Sigmoid colon (tissue), 4 donors: Measurements from ENCODE around the gene PTPN14.

Experiments used
- POLR2AphosphoS5 ChIP-seq, 4 donors: sonication (generic); formaldehyde crosslinking; IDR thresholded peaks; one replicate each; pipeline ENCODE4 v1.6.1; 2017; ENCODE audit warnings: antibody characterized with exemption in 4 of 4
- TF ChIP-seq, protein P1 (sequence below), 4 experiments: fragments of 450-650 bp in 3 of 4; fragments of 200-600 bp in 1 of 4; IDR thresholded peaks; one replicate each; pipeline ENCODE4 v1.5.1; 2016 to 2019; ENCODE audit warnings: antibody characterized with exemption in 4 of 4, mild to moderate bottlenecking in 3 of 4, moderate library complexity in 2 of 4

DNA sequence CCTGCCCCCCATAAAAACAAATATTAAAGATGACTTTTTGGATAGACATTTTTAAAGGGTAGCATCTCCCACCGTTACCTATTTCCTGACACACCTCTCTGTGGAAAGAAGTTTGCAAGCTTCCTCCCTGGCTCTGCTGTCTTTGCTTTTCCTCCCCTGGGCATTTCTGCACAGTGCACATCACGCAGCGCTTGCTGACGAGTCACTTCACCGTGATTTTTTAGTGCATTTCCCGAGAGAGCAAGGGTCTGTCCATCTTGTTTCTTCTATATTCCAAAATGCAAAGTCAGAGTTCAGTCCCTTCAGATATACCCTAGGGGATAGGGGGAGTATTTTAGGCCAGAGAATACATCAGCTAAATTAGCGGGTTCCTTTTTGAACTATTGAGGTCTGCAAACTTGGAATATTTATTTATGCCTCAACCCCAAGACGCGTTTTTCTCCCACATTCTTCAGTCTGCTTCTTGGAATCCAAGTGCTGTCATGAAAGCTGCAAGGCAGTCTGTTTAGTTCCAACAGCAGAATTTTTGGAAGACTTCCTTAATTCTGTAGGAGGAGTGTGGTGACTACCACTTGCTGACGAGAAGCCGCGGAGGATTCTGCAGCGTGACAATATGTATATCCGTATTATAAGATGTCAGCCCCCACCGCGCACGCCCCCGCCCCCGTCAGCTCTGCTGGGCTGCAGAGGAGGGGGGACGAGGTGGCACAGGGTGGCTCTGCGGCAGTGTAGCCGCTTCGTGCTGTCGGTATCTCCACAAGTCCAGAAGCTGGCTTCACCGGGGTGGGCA, 248.1 kb downstream of the PTPN14 start:
- TF ChIP-seq POLR2AphosphoS5 (IDR thresholded peaks at IDR 0.05), result no peak
- TF ChIP-seq, protein P1, sequence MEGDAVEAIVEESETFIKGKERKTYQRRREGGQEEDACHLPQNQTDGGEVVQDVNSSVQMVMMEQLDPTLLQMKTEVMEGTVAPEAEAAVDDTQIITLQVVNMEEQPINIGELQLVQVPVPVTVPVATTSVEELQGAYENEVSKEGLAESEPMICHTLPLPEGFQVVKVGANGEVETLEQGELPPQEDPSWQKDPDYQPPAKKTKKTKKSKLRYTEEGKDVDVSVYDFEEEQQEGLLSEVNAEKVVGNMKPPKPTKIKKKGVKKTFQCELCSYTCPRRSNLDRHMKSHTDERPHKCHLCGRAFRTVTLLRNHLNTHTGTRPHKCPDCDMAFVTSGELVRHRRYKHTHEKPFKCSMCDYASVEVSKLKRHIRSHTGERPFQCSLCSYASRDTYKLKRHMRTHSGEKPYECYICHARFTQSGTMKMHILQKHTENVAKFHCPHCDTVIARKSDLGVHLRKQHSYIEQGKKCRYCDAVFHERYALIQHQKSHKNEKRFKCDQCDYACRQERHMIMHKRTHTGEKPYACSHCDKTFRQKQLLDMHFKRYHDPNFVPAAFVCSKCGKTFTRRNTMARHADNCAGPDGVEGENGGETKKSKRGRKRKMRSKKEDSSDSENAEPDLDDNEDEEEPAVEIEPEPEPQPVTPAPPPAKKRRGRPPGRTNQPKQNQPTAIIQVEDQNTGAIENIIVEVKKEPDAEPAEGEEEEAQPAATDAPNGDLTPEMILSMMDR (IDR thresholded peaks at IDR 0.05), result no peak
